OCI-LY1 (cell line): ENCODE data around the gene PIGN.

Source experiments
- EZH2 ChIP-seq: fragments of 200-600 bp; sonication (generic), shearing (Covaris generic); IDR thresholded peaks from 2 replicates; pipeline ENCODE4 v1.8.0; 2017; ENCODE audit warnings: borderline replicate concordance, mixed run types, mild to moderate bottlenecking, antibody characterized with exemption, low read length, moderate library complexity, mixed read lengths
- TF ChIP-seq, protein P1 (sequence below): fragments of 200-600 bp; sonication (generic), shearing (Covaris generic); IDR thresholded peaks from 2 replicates; pipeline ENCODE4 v1.5.1; 2017; ENCODE audit warnings: mild to moderate bottlenecking, antibody characterized with exemption, low read length, moderate library complexity, mixed read lengths

DNA sequence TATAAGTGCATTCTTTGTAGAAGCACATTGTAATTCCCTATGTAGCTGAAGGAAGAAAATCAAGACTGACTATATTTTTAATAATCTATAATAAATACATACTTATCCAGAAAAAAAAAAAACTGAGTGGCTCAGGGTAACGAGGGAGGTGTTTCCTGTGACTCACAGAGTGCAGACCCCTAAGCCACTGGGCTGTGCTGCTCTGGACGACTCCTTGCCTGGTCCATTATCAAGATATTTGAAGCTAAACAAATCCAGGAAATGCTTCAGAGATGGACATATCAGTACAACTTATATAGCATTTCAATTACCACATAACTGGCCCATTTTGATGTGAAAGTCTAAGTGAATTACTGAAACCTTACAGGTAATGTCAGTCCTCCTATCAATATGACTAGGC, 80.6 kb downstream of the PIGN start:
- TF ChIP-seq, protein P1, sequence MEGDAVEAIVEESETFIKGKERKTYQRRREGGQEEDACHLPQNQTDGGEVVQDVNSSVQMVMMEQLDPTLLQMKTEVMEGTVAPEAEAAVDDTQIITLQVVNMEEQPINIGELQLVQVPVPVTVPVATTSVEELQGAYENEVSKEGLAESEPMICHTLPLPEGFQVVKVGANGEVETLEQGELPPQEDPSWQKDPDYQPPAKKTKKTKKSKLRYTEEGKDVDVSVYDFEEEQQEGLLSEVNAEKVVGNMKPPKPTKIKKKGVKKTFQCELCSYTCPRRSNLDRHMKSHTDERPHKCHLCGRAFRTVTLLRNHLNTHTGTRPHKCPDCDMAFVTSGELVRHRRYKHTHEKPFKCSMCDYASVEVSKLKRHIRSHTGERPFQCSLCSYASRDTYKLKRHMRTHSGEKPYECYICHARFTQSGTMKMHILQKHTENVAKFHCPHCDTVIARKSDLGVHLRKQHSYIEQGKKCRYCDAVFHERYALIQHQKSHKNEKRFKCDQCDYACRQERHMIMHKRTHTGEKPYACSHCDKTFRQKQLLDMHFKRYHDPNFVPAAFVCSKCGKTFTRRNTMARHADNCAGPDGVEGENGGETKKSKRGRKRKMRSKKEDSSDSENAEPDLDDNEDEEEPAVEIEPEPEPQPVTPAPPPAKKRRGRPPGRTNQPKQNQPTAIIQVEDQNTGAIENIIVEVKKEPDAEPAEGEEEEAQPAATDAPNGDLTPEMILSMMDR, result no peak
- no peak for TF ChIP-seq EZH2
